Neural cell (in vitro differentiated cells): ENCODE measurements around the gene PXMP2.

Experiments
- EP300 ChIP-seq: fragments of 450-650 bp; conservative IDR thresholded peaks from 2 replicates; pipeline ENCODE4 v1.6.1; 2014; ENCODE audit warnings: antibody characterized with exemption, mild to moderate bottlenecking, moderate library complexity; ENCODE audit not compliant: poor library complexity, severe bottlenecking
- EZH2 ChIP-seq: fragments of 200-600, 300-800 bp; shearing (Covaris generic), sonication (generic); IDR thresholded peaks from 2 replicates; pipeline ENCODE4 v1.6.1; 2014; ENCODE audit warnings: antibody characterized with exemption, low read length, borderline replicate concordance, mild to moderate bottlenecking; ENCODE audit not compliant: insufficient read depth, poor library complexity, severe bottlenecking
- MXI1 ChIP-seq: fragments of 450-650 bp; conservative IDR thresholded peaks from 2 replicates; pipeline ENCODE4 v1.6.1; 2014; ENCODE audit warnings: antibody characterized with exemption, mild to moderate bottlenecking; ENCODE audit not compliant: poor library complexity, severe bottlenecking
- TF ChIP-seq, protein P1 (sequence below): fragments of 450-650 bp; IDR thresholded peaks from 2 replicates; pipeline ENCODE4 v1.5.1; 2014; ENCODE audit warnings: antibody characterized with exemption, mild to moderate bottlenecking, moderate library complexity; ENCODE audit not compliant: poor library complexity, severe bottlenecking
- TF ChIP-seq, protein P2 (sequence below): IDR thresholded peaks from 2 replicates; pipeline ENCODE4 v1.6.1; 2012; ENCODE audit warnings: borderline replicate concordance

DNA sequence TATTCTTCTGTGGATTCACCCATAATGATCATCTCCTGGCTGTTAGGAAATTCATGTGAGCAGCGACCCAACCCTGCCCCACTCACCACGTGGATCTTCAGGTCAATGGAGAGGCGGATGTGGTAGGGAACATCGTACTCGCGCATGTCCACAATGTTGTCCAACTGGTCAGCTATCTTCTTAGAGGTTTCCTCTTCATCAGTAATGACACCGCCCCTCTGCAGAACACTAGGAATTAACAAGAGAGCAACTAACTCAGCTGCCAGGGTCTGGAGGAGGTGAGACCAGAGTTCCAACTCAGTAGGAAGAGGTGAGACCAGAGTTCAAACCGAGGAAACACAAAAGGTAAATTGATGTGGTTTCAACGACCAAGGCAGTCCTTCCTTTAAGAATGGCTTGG lies 9.9 kb upstream of the PXMP2 start:
- TF ChIP-seq EZH2 = no peak
- TF ChIP-seq, protein P1, sequence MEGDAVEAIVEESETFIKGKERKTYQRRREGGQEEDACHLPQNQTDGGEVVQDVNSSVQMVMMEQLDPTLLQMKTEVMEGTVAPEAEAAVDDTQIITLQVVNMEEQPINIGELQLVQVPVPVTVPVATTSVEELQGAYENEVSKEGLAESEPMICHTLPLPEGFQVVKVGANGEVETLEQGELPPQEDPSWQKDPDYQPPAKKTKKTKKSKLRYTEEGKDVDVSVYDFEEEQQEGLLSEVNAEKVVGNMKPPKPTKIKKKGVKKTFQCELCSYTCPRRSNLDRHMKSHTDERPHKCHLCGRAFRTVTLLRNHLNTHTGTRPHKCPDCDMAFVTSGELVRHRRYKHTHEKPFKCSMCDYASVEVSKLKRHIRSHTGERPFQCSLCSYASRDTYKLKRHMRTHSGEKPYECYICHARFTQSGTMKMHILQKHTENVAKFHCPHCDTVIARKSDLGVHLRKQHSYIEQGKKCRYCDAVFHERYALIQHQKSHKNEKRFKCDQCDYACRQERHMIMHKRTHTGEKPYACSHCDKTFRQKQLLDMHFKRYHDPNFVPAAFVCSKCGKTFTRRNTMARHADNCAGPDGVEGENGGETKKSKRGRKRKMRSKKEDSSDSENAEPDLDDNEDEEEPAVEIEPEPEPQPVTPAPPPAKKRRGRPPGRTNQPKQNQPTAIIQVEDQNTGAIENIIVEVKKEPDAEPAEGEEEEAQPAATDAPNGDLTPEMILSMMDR = no peak
- TF ChIP-seq, protein P2, sequence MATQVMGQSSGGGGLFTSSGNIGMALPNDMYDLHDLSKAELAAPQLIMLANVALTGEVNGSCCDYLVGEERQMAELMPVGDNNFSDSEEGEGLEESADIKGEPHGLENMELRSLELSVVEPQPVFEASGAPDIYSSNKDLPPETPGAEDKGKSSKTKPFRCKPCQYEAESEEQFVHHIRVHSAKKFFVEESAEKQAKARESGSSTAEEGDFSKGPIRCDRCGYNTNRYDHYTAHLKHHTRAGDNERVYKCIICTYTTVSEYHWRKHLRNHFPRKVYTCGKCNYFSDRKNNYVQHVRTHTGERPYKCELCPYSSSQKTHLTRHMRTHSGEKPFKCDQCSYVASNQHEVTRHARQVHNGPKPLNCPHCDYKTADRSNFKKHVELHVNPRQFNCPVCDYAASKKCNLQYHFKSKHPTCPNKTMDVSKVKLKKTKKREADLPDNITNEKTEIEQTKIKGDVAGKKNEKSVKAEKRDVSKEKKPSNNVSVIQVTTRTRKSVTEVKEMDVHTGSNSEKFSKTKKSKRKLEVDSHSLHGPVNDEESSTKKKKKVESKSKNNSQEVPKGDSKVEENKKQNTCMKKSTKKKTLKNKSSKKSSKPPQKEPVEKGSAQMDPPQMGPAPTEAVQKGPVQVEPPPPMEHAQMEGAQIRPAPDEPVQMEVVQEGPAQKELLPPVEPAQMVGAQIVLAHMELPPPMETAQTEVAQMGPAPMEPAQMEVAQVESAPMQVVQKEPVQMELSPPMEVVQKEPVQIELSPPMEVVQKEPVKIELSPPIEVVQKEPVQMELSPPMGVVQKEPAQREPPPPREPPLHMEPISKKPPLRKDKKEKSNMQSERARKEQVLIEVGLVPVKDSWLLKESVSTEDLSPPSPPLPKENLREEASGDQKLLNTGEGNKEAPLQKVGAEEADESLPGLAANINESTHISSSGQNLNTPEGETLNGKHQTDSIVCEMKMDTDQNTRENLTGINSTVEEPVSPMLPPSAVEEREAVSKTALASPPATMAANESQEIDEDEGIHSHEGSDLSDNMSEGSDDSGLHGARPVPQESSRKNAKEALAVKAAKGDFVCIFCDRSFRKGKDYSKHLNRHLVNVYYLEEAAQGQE = no peak
- TF ChIP-seq MXI1 = no peak
- TF ChIP-seq EP300 = no peak
